IPS-18a (cell line): ENCODE results near the gene TMEM44.

Source experiments
- H3K27ac ChIP-seq: one replicate; pipeline ENCODE4 v1.5.1; 2013; ENCODE audit warnings: low read length
- H3K27me3 ChIP-seq: one replicate; pipeline ENCODE4 v1.6.1; 2013; ENCODE audit warnings: mild to moderate bottlenecking, low read length; ENCODE audit not compliant: control insufficient read depth, insufficient read depth
- H3K36me3 ChIP-seq: one replicate; pipeline ENCODE4 v1.6.1; 2013; ENCODE audit warnings: low read depth, low read length; ENCODE audit not compliant: control insufficient read depth
- H3K4me1 ChIP-seq: one replicate; pipeline ENCODE4 v1.6.1; 2013; ENCODE audit warnings: low read depth, low read length; ENCODE audit not compliant: control insufficient read depth
- H3K4me3 ChIP-seq: one replicate; pipeline ENCODE4 v1.5.1; 2013; ENCODE audit warnings: low read length
- H3K9ac ChIP-seq: one replicate; pipeline ENCODE4 v1.6.1; 2013; ENCODE audit warnings: mild to moderate bottlenecking, low read length, moderate library complexity
- H3K9me3 ChIP-seq: one replicate; pipeline ENCODE4 v1.6.1; 2013; ENCODE audit warnings: low read depth, low read length; ENCODE audit not compliant: control insufficient read depth

The TMEM44 gene

DNA sequence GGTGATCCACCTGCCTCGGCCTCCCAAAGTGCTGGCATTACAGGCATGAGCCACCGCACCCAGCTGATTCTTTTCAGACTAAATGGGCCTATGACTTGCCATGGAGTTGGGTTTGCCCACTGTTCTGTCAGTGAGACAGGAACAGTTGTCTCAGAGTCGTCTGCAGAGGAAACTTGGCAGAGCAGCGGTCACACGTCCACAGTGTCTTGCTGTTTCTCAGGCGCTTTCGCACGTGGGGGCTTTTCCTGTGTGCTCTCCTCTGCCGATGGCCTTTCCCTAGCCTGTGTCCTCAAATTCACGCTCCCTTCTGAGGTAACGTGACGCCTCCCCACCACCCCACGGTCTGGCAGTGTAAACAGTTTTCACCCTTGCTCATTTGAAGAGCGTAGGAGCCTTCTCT lies 11.3 kb downstream of the TMEM44 start:
- Histone ChIP-seq H3K4me1 (no peaks in the 10 kb centered on the region), H3K4me3 (no peak overlapping the region), H3K9me3 (no peaks in the 10 kb centered on the region), H3K27ac (no peak overlapping the region), H3K36me3 (peaks cover 11% of the 10 kb centered on the region), H3K27me3 (no peaks in the 10 kb centered on the region), H3K9ac (no peak overlapping the region)

DNA sequence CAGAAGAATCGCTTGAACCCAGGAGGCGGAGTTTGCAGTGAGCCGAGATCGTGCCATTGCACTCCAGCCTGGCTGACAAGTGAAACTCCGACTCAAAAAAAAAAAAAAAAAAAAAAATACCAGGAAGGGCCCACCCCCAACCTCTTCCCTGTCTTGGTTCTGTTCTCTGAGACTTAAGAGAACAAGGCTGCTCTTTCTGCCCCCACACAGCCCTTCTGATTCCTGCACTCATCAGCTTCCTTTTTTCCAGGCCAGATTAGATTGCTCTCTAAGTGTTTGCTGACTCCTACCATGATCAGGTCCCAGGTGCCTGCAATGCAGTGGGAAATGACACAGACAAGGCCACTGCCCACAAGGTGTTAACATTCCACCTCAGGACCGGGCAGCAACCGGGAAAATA lies 13.0 kb downstream of the TMEM44 start:
- Histone ChIP-seq H3K27ac (no peak overlapping the region), H3K4me1 (no peaks in the 10 kb centered on the region), H3K9ac (no peak overlapping the region), H3K27me3 (no peaks in the 10 kb centered on the region), H3K36me3 (peaks cover 3% of the 10 kb centered on the region), H3K9me3 (no peaks in the 10 kb centered on the region), H3K4me3 (no peak overlapping the region)

DNA sequence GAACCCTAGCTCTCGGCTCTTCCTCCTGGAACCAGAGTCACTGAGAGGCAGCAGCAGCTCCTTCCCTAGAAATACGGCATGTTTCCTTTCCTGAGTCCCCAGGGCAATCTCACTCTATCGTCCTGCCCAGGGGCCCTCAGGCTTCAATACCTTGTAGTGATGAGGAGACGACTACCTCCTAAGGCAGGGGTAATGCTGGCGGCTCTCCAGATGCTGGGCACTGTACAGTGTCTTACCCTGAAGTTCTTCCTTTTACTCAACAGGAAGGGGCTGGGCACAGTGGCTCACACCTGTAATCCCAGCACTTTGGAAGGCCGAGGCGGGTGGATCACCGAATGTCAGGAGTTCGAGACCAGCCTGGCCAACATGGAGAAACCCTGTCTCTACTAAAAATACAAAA lies 13.5 kb downstream of the TMEM44 start:
- no peak overlapping the region for H3K4me3 ChIP-seq
- no peak overlapping the region for H3K9ac ChIP-seq
- H3K36me3 ChIP-seq, result no peaks in the 10 kb centered on the region

DNA sequence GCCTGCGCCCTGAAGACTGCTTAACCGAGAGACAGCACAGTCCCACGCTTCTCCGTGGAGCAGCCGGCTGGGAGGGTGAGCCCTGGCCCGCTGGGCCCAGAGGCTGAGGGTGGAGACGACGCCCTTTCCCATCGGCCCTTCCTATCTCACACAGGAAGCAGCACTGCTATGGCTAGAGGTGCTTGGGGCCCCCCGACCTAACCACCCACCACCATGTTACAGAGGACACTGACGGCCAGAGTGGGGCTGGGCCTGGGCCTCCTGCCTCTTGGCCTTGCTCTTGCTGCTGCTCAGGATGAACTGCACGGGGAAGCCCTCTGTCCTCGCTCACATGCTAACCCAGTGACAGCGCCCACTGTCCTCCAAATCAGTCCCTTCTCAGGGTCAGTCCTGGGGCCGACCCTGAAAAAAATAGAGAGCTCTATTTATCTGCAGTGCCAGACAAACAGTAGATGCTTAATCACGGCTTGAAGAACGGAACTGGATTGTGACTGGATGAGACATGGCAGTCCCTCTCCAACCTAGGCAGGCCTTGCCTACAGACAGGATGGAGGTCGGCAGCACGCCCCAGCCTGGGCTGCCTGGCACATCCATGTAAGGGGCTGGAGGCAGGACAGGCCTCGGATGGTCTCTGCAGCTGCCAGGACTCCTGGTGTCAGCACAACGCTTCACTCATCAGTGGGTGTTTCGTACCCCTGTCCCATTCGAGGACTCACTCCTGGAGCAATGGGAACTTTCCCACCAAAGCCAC lies 14.2 kb downstream of the TMEM44 start:
- Histone ChIP-seq H3K9ac (no peak overlapping the region), H3K27ac (no peak overlapping the region), H3K36me3 (no peaks in the 10 kb centered on the region), H3K9me3 (no peaks in the 10 kb centered on the region), H3K27me3 (no peaks in the 10 kb centered on the region), H3K4me3 (no peak overlapping the region), H3K4me1 (no peaks in the 10 kb centered on the region)

More for the DNA sequence above, 13.5 kb downstream of the TMEM44 start:
- Histone ChIP-seq H3K9me3 (no peaks in the 10 kb centered on the region), H3K4me1 (no peaks in the 10 kb centered on the region), H3K27ac (no peak overlapping the region), H3K27me3 (no peaks in the 10 kb centered on the region)

DNA sequence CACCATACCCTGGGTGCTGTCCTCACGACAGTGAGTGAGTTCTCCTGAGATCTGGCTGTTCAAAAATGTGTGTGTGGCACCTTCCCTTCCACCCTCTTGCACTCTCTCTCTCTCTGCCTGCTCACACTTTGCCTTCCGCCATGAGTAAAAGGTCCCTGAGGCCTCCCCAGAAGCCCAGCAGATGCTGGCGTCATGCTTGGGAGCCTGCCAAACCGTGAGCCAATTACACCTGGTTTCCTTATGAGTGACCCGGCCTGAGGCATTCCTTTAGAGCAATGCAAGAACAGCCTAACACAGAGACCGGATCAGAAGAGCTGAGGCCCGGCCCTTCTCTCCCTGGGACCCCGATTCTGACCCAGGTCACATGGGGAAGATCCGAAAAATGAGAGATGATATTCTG lies 15.4 kb downstream of the TMEM44 start:
- no peak overlapping the region for H3K27ac ChIP-seq
- H3K27me3 ChIP-seq, result no peaks in the 10 kb centered on the region
- H3K9ac ChIP-seq, result no peak overlapping the region
- no peaks in the 10 kb centered on the region for H3K4me1 ChIP-seq
- H3K36me3 ChIP-seq, result no peaks in the 10 kb centered on the region
- H3K9me3 ChIP-seq, result no peaks in the 10 kb centered on the region
- H3K4me3 ChIP-seq, result no peak overlapping the region

DNA sequence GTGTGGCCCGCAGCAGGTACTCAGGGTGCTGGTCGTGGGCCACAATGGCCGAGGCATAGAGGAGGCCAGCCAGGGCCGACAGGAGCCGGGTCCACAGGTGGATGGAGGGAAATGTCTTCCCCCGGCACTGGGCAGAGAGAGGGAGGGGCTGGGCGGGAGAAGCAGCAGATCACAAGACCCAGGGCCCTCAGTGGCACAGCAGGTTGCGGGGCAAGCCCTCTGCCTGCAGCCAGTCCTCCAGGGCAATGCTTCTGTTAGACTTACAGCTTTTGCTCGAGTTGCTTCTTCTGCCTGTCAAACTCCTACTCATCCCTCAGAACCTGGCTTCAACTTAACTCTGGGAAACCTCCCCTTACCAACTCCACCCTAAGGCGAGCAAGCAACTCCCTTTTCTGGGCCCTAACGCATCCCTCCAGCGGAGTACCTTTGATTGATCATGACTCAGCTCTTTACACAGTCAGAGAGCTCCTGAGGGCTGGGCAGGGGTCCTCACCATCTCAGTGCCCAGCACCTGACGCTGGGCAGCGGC lies 16.0 kb downstream of the TMEM44 start:
- no peak overlapping the region for H3K9ac ChIP-seq
- no peaks in the 10 kb centered on the region for H3K27me3 ChIP-seq
- no peaks in the 10 kb centered on the region for H3K36me3 ChIP-seq
- no peak overlapping the region for H3K4me3 ChIP-seq
- no peak overlapping the region for H3K27ac ChIP-seq
- no peaks in the 10 kb centered on the region for H3K9me3 ChIP-seq
- no peaks in the 10 kb centered on the region for H3K4me1 ChIP-seq

DNA sequence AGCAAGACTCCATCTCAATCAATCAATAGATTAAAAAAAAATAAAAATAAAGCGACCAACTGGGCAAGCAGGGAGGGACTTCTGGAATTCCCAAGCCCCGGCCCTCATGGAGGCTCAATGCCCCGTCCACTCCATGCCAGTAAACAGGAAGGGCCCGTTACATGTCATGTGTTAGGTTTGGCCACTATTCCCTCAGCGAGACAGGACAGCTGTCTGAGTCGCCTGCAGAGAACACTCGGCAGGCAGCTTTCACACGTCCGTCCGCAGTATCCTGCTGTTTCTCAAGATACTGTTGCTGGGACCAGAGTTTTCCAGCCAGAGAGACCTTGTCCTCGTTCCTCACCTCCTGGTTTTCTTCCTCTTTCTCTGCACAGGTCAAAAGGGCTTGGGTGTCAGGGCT lies 18.0 kb downstream of the TMEM44 start:
- Histone ChIP-seq H3K27me3 (no peaks in the 10 kb centered on the region), H3K9me3 (no peaks in the 10 kb centered on the region), H3K36me3 (no peaks in the 10 kb centered on the region), H3K27ac (no peak overlapping the region), H3K4me3 (no peak overlapping the region), H3K9ac (no peak overlapping the region), H3K4me1 (no peaks in the 10 kb centered on the region)

DNA sequence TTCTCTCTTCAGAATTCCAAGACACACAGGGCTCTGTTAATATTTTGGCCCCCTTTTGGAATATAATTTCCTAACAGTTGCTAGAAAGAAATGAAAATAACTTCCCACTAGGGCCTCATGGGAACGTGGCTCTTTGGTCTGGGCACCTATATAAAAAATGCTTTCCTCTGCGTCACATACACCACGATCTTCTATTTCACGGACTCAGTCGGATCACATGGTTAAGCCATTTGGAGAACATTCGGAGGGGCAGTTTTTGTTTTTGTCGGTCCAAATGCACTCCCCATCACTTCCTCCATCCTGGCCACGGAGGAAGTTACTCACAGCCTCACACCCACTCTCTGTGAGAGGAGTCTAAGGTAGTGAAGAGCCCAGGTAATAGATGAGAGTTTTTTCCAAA lies 21.0 kb downstream of the TMEM44 start:
- Histone ChIP-seq H3K4me3 (no peak overlapping the region), H3K4me1 (no peaks in the 10 kb centered on the region), H3K9ac (no peak overlapping the region), H3K27me3 (no peaks in the 10 kb centered on the region), H3K27ac (no peak overlapping the region), H3K36me3 (no peaks in the 10 kb centered on the region), H3K9me3 (no peaks in the 10 kb centered on the region)

DNA sequence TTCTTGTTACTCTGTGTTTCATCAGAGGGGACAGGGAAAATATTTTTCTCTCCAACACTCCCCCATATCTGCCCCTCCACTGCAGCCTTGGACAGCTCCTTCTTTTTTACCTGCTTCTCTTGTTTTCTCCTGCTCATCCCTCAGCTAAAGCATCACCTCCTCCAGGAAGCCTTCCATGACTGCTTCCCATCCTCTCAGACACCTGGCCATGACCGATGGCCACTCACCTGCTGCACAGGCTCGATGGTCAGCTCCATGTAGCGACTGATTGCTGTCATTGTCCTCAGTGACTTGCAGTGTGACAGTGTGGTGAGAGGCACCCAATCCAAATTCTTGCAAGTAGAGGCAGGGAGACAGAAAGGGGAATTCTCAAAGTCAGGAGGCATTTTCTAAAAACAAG lies 22.5 kb downstream of the TMEM44 start:
- H3K4me1 ChIP-seq, result no peaks in the 10 kb centered on the region
- H3K36me3 ChIP-seq, result no peaks in the 10 kb centered on the region

DNA sequence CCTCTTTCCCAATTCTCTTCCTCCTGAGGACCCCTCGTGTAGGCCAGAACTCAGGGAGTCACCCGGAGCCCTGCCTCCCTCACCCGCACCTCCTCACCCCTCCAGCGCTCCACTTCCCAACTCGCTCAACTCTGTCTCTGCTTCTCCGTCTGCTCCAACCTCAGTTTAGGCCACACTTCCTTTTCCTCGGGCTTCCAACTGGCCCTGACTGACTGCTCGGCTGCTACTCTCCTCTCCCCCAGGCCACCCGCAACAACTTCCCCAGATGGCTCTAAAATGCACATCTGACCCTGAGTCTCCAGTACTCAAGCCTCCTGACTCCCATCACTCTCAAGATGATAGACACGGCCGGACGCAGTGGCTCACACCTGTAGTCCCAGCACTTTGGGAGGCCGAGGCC lies 23.6 kb downstream of the TMEM44 start:
- Histone ChIP-seq H3K4me1 (no peaks in the 10 kb centered on the region), H3K9me3 (no peaks in the 10 kb centered on the region), H3K4me3 (no peak overlapping the region), H3K9ac (no peak overlapping the region), H3K36me3 (no peaks in the 10 kb centered on the region), H3K27me3 (no peaks in the 10 kb centered on the region), H3K27ac (no peak overlapping the region)

More for the DNA sequence above, 22.5 kb downstream of the TMEM44 start:
- H3K4me3 ChIP-seq, result no peak overlapping the region
- no peak overlapping the region for H3K27ac ChIP-seq
- no peaks in the 10 kb centered on the region for H3K27me3 ChIP-seq
- no peak overlapping the region for H3K9ac ChIP-seq
- H3K9me3 ChIP-seq, result no peaks in the 10 kb centered on the region

DNA sequence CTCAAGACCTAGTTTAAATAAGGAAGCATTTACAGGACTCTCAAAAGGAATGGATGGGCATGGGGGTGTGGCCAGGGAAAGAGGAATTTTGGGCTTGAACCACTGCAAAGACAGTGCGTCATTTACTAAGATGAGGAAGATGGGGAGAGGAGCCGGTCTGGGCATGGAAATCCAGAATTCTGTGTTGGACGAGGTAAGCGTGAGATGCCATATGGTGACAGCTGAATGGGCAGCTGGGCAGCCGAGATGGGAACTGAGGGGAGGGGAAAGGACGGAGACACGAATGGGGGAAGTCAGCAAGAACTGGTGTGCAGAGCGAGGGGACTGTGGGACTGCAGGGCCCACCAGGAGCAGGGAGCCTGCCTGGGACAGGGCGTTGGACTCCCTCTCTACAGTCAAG lies 24.2 kb downstream of the TMEM44 start:
- H3K36me3 ChIP-seq, result no peaks in the 10 kb centered on the region
- no peak overlapping the region for H3K27ac ChIP-seq
- no peaks in the 10 kb centered on the region for H3K9me3 ChIP-seq
- H3K9ac ChIP-seq, result no peak overlapping the region
- no peaks in the 10 kb centered on the region for H3K27me3 ChIP-seq
- no peaks in the 10 kb centered on the region for H3K4me1 ChIP-seq
- H3K4me3 ChIP-seq, result no peak overlapping the region
